Trophoblast cell (in vitro differentiated cells and primary cell): ENCODE data around the gene HSF2.

Experiments used
- DNase-seq, 2 donors: peaks; one replicate each; pipeline ENCODE4 v3.0.0-alpha.2; 2016
- H2AFZ ChIP-seq: 2 replicates; pipeline ENCODE4 v1.6.1; 2013; ENCODE audit warnings: low read length, moderate library complexity, mild to moderate bottlenecking; ENCODE audit not compliant: insufficient read depth, poor library complexity
- H2AK5ac ChIP-seq: 2 replicates; pipeline ENCODE4 v1.6.1; 2013; ENCODE audit warnings: mild to moderate bottlenecking, low read length
- H2BK120ac ChIP-seq: 2 replicates; pipeline ENCODE4 v1.6.1; 2013; ENCODE audit warnings: low read length, mild to moderate bottlenecking, moderate library complexity; ENCODE audit not compliant: insufficient read depth, poor library complexity
- H2BK12ac ChIP-seq: 2 replicates; pipeline ENCODE4 v1.6.1; 2013; ENCODE audit warnings: mild to moderate bottlenecking, low read length, moderate library complexity
- H2BK5ac ChIP-seq: 2 replicates; pipeline ENCODE4 v1.6.1; 2013; ENCODE audit warnings: low read length, low read depth, moderate library complexity, mild to moderate bottlenecking; ENCODE audit not compliant: poor library complexity
- H3K14ac ChIP-seq: 2 replicates; pipeline ENCODE4 v1.6.1; 2013; ENCODE audit warnings: mild to moderate bottlenecking, low read length
- H3K18ac ChIP-seq: 2 replicates; pipeline ENCODE4 v1.6.1; 2013; ENCODE audit warnings: mild to moderate bottlenecking, low read length
- H3K23ac ChIP-seq: 2 replicates; pipeline ENCODE4 v1.6.1; 2013; ENCODE audit warnings: low read length
- H3K27ac ChIP-seq: 2 replicates; pipeline ENCODE4 v1.5.1; 2013; ENCODE audit warnings: low read depth, mild to moderate bottlenecking, inconsistent platforms, low read length, moderate library complexity
- H3K27me3 ChIP-seq: 2 replicates; pipeline ENCODE4 v1.6.1; 2013; ENCODE audit warnings: inconsistent platforms, mild to moderate bottlenecking, low read length, moderate library complexity; ENCODE audit not compliant: insufficient read depth
- H3K36me3 ChIP-seq, 2 experiments: 1 replicate in 1 of 2; 2 replicates in 1 of 2; pipeline ENCODE4 v1.6.1; 2013; ENCODE audit warnings: low read length in 2 of 2, mild to moderate bottlenecking in 2 of 2, moderate library complexity in 1 of 2; ENCODE audit not compliant: insufficient read depth in 2 of 2, control insufficient read depth in 1 of 2
- H3K4ac ChIP-seq: 2 replicates; pipeline ENCODE4 v1.6.1; 2013; ENCODE audit warnings: low read depth, mild to moderate bottlenecking, low read length, moderate library complexity
- H3K4me1 ChIP-seq, 2 experiments: 1 replicate in 1 of 2; 2 replicates in 1 of 2; pipeline ENCODE4 v1.6.1; 2013; ENCODE audit warnings: low read length in 2 of 2, mild to moderate bottlenecking in 2 of 2, moderate library complexity in 1 of 2; ENCODE audit not compliant: insufficient read depth in 2 of 2, control insufficient read depth in 1 of 2
- H3K4me2 ChIP-seq: 2 replicates; pipeline ENCODE4 v1.6.1; 2013; ENCODE audit warnings: inconsistent platforms, mild to moderate bottlenecking, low read length, moderate library complexity
- H3K4me3 ChIP-seq: 2 replicates; pipeline ENCODE4 v1.5.1; 2013; ENCODE audit warnings: mild to moderate bottlenecking, low read depth, low read length, inconsistent platforms
- H3K79me1 ChIP-seq: one replicate; pipeline ENCODE4 v1.6.1; 2013; ENCODE audit warnings: low read length
- H3K79me2 ChIP-seq: 2 replicates; pipeline ENCODE4 v1.6.1; 2013; ENCODE audit warnings: low read length, mild to moderate bottlenecking; ENCODE audit not compliant: control insufficient read depth, insufficient read depth, poor library complexity
- H3K9ac ChIP-seq: 2 replicates; pipeline ENCODE4 v1.6.1; 2013; ENCODE audit warnings: mild to moderate bottlenecking, low read length
- H3K9me3 ChIP-seq: 2 replicates; pipeline ENCODE4 v1.6.1; 2013; ENCODE audit warnings: low read depth, mild to moderate bottlenecking, control low read depth, inconsistent platforms, low read length; ENCODE audit not compliant: insufficient read depth
- H4K12ac ChIP-seq: 2 replicates; pipeline ENCODE4 v1.6.1; 2013; ENCODE audit warnings: low read depth, mild to moderate bottlenecking, low read length, moderate library complexity
- H4K8ac ChIP-seq: 2 replicates; pipeline ENCODE4 v1.6.1; 2013; ENCODE audit warnings: low read depth, mild to moderate bottlenecking, low read length, moderate library complexity
- H4K91ac ChIP-seq: one replicate; pipeline ENCODE4 v1.6.1; 2013; ENCODE audit warnings: low read depth, mild to moderate bottlenecking, low read length, moderate library complexity
- WGBS: extraction: QIAGEN DNeasy Blood & Tissue Kit; methylation state at CpG from one replicate; pipeline ENCODE4 v1.1.7; 2013; ENCODE audit warnings: missing lambda C conversion rate; ENCODE audit not compliant: insufficient read length, insufficient coverage; ENCODE audit errors: extremely low coverage; 5-methylcytosine and 5-hydroxymethylcytosine counted together

The HSF2 gene

DNA sequence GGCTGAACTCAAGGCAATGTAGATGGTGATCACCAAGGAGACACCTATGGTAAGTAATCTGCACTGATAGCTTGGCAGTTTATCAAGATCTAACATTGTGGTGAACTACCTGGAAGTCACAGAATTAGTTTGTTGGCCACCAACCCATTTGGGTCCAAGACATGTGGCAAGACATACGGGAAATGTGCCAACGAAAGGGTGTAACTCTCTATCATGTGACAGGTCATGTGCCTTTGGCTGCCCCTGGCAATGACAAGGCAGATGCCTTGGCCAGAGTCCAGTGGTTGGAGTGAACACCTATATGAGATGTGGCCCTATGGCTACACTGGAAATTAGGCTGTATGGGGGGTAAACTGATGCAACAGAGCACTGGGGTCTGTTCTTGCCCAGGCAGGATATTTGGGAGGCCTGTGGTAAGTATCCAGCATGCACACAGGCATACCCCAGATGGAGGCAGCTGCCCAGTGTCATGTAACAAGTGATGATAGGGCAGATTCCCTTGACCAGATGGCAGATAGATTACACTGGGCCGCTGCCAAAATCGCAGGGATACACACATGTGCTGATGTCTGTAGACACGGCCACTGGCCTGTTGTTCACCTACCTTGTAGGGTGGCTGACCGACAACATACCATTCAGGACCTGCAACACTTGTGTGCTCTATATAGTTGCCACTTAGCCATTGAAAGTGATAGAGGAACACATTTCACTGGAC is 35.5 kb upstream of the HSF2 start:
- no peak overlapping the region for H2BK5ac ChIP-seq
- no peaks in the 10 kb centered on the region for H3K27me3 ChIP-seq
- no peak overlapping the region for H3K27ac ChIP-seq
- no peak overlapping the region for H2AK5ac ChIP-seq
- H2BK12ac ChIP-seq, result no peak overlapping the region
- H3K9ac ChIP-seq, result no peak overlapping the region
- no peak overlapping the region for H3K23ac ChIP-seq
- peaks cover 7% of the 10 kb centered on the region for H3K9me3 ChIP-seq
- H3K4me1 ChIP-seq, result no peaks in the 10 kb centered on the region
- no peak overlapping the region for H3K4me2 ChIP-seq
- no peak for DNase-seq
- H3K79me2 ChIP-seq, result no peaks in the 10 kb centered on the region
- WGBS, result no CpG with 5 or more reads among the region's 6 CpGs
- H3K79me1 ChIP-seq, result no peaks in the 10 kb centered on the region
- no peak overlapping the region for H4K8ac ChIP-seq
- H3K36me3 ChIP-seq, result no peaks in the 10 kb centered on the region
- no peak overlapping the region for H2BK120ac ChIP-seq
- no peak overlapping the region for H2AFZ ChIP-seq
- H3K14ac ChIP-seq, result no peak overlapping the region
- H3K4me3 ChIP-seq, result no peak overlapping the region
- H4K91ac ChIP-seq, result no peak overlapping the region
- H4K12ac ChIP-seq, result no peak overlapping the region
- H3K18ac ChIP-seq, result no peak overlapping the region
- no peak overlapping the region for H3K4ac ChIP-seq

DNA sequence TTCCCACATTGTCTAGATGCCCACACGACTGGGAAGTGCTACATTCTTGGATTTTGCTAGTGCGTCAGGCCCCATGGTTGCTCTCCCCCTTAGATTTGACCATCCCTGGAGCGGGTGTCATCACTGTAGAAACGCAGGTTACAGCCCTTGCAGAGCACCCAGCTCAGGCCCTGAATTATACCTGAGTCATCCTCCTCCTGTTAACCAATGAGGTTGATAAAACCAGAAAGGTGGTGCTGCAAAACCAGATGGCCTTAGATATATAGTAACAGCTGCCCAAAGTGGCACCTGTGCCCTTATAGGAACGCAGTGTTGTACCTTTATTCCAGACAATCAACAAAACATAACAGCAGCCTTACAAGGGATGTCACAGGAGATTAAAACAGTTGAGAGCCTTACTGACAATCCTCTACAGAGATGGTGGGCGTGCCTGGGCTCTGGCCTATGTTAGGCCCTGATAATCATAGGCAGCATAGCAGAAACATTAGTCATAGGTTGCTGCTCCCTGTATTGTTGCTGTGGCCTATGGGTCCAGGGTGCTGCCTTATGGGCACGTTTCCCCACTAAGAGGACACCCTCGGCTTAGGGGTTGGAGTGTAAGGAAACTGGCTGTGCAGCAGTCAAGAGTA is 33.6 kb upstream of the HSF2 start:
- H3K36me3 ChIP-seq, result no peaks in the 10 kb centered on the region
- H3K4me3 ChIP-seq, result peak overlapping the region; percentile 44
- no CpG with 5 or more reads among the region's 8 CpGs for whole genome bisulfite sequencing
- no peak overlapping the region for H3K4ac ChIP-seq
- no peak overlapping the region for H3K18ac ChIP-seq
- no peaks in the 10 kb centered on the region for H3K27me3 ChIP-seq
- no peaks in the 10 kb centered on the region for H3K4me1 ChIP-seq
- no peak overlapping the region for H2BK12ac ChIP-seq
- H4K91ac ChIP-seq, result no peak overlapping the region
- no peak overlapping the region for H3K27ac ChIP-seq
- H2AFZ ChIP-seq, result no peak overlapping the region
- no peak overlapping the region for H2AK5ac ChIP-seq
- no peak overlapping the region for H3K4me2 ChIP-seq
- H3K9me3 ChIP-seq, result peaks cover 6% of the 10 kb centered on the region
- no peak overlapping the region for H2BK120ac ChIP-seq
- H3K79me2 ChIP-seq, result no peaks in the 10 kb centered on the region
- no peak overlapping the region for H2BK5ac ChIP-seq
- no peak overlapping the region for H3K9ac ChIP-seq
- H3K79me1 ChIP-seq, result no peaks in the 10 kb centered on the region
- H4K12ac ChIP-seq, result no peak overlapping the region
- no peak for DNase-seq
- H3K14ac ChIP-seq, result no peak overlapping the region
- no peak overlapping the region for H3K23ac ChIP-seq
- no peak overlapping the region for H4K8ac ChIP-seq

DNA sequence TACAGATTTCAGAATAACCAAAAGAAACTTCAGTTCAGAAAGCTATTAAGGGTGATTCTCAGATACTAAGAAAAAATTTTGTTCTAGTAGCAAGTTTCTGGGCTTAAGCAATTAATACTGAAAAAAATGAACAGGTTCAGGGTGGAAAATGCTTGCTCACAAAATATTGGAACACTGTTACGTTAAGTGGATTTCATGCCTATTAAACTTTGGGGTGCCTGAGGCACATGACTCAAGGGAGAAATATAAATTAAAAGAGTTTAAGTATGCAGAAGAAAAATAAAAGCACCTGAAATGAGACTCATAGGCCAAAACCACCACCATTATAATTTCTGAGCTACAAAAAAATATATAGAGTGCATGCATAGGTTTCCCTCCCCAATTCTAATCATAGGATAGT is 32.3 kb upstream of the HSF2 start:
- Histone ChIP-seq H3K27ac (no peak overlapping the region), H4K91ac (no peak overlapping the region), H4K8ac (no peak overlapping the region), H2AK5ac (no peak overlapping the region), H3K79me2 (no peaks in the 10 kb centered on the region), H3K9ac (no peak overlapping the region), H3K4me3 (no peak overlapping the region), H3K27me3 (no peaks in the 10 kb centered on the region), H3K23ac (no peak overlapping the region), H2BK12ac (no peak overlapping the region), H3K14ac (no peak overlapping the region), H4K12ac (no peak overlapping the region), H3K36me3 (no peaks in the 10 kb centered on the region), H2BK5ac (no peak overlapping the region), H3K18ac (no peak overlapping the region), H3K79me1 (no peaks in the 10 kb centered on the region), H3K4ac (no peak overlapping the region), H3K9me3 (peaks cover 6% of the 10 kb centered on the region), H3K4me1 (no peaks in the 10 kb centered on the region), H2BK120ac (no peak overlapping the region), H2AFZ (no peak overlapping the region), H3K4me2 (no peak overlapping the region)
- no peak for DNase-seq
- WGBS, result no CpG with 5 or more reads among the region's 1 CpG

DNA sequence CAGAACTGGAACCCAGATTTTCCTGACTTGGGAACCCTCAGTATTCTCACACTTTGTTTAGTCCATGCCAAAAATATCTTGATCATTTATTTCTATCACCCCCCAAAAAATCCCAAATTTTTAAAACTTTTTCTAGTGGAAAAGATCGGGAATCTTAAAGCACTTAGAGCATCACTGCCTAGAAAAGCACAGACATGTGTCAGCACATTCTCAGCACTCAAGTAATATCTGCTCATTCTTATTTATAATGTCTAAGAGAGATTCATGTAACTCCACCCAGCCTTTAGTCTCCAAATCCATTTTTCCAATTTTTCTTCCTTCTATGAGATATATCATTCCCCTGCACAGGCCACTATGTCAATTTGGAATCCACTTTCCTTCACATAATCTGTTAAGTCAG is 29.9 kb upstream of the HSF2 start:
- Histone ChIP-seq H3K9me3 (peaks cover 4% of the 10 kb centered on the region), H3K23ac (no peak overlapping the region), H3K36me3 (no peaks in the 10 kb centered on the region), H3K4ac (no peak overlapping the region), H2AK5ac (no peak overlapping the region), H4K12ac (no peak overlapping the region), H3K4me2 (no peak overlapping the region), H3K9ac (no peak overlapping the region), H2BK5ac (no peak overlapping the region), H4K91ac (no peak overlapping the region), H4K8ac (no peak overlapping the region), H3K4me3 (no peak overlapping the region), H3K18ac (no peak overlapping the region), H2BK12ac (no peak overlapping the region), H3K79me2 (no peaks in the 10 kb centered on the region), H2AFZ (no peak overlapping the region), H3K4me1 (no peaks in the 10 kb centered on the region), H3K27me3 (no peaks in the 10 kb centered on the region), H3K14ac (no peak overlapping the region), H3K27ac (no peak overlapping the region), H2BK120ac (no peak overlapping the region), H3K79me1 (no peaks in the 10 kb centered on the region)
- WGBS, result no CpG with 5 or more reads among the region's 1 CpG
- no peak for DNase-seq
